Measurements from ENCODE around the gene RFFL. TPM values are rescaled to one million over a fixed set of nuclear protein-coding genes. Genes with fewer than 3 reads are reported as not detected.
A peak's percentile ranks its signal among the peaks of the same experiment; 100 is the strongest.

Gene RFFL
- total RNA-seq, 4 donors from 2014 or later: 11.5 to 38.5 (median 14.6) TPM

DNA sequence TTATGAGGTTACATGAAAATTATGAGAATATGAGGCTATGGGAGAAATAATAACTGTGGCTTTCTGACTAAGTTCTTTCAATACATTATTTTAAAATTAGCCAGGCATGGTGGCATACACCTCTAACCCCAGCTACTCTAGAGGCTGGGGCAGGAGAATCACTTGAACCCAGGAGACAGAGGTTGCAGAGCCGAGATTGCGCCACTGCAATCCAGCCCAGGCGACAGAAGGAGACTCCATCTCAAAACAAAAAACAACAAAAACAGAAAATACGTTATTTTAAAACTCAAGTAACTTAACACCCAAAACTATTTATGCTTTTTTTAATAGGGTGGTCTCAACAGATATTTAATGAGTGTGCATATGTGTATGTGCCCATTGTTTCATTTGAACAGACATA lies 2.4 kb upstream of the RFFL start:
- H3K9me3 ChIP-seq: no peaks in the 10 kb centered on the region
- intact Hi-C loops (cut with DNase I; ENCODE audit: low total_unique reads): no loop called here
- H3K4me3 ChIP-seq: no peak overlapping the region
- no peak for DNase-seq
- H3K27ac ChIP-seq: no peak overlapping the region
- H3K27me3 ChIP-seq: no peaks in the 10 kb centered on the region
- no peaks in the 10 kb centered on the region for H3K4me1 ChIP-seq
- TF ChIP-seq CTCF (IDR thresholded peaks at IDR 0.05) (no peak), POLR2A (IDR thresholded peaks at IDR 0.05) (no peak)
- no peaks in the 10 kb centered on the region for H3K36me3 ChIP-seq

GRCh38 chr17:35064516-35065215 lies 1.2 kb upstream of the RFFL start:
- no peaks in the 10 kb centered on the region for H3K36me3 ChIP-seq
- intact Hi-C loops (cut with DNase I; ENCODE audit: low total_unique reads): no loop called here
- TF ChIP-seq POLR2A (IDR thresholded peaks at IDR 0.05) (no peak), CTCF (IDR thresholded peaks at IDR 0.05) (no peak)
- H3K4me3 ChIP-seq: no peak overlapping the region
- no peaks in the 10 kb centered on the region for H3K27me3 ChIP-seq
- no peaks in the 10 kb centered on the region for H3K4me1 ChIP-seq
- DNase-seq: no peak
- H3K9me3 ChIP-seq: no peaks in the 10 kb centered on the region
- peak overlapping the region; percentile 79 to 80 for H3K27ac ChIP-seq

- intact Hi-C loops (cut with DNase I; ENCODE audit: low total_unique reads): no loop called here
- peak overlapping the region in 1 of 2 donors; percentile 79 for H3K27ac ChIP-seq
These were observed 1.2 kb downstream of the RFFL start for GRCh38 chr17:35062308-35062707.

DNA sequence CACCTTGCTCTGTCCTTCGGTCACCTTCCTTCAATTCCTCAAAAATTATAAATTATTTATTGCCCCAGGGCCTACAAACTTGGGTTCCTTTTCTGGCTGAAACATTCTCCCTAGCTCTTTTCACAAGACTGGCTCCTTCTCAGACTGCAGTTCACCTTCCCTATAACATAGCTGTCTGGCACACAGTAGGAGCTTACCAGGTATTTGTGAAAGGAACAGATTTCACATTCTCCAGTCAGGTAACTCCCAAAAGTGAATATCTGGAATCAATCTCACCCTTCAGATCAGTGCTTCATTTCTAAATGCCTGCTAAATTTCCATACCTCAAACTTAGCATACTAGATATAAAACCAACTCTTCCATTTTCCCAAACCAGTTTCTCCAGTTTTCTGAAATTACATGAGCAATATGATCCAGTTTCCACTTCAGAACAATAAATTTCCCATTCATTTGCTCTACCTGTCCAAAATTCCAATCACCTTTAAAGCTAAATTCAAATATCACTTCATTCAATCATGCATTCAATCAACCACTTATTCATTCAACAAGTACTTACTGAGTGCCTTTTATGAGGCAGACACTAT lies 6.1 kb downstream of the RFFL start:
- no peak for TF ChIP-seq POLR2A (IDR thresholded peaks at IDR 0.05)
- no peak for TF ChIP-seq CTCF (IDR thresholded peaks at IDR 0.05)
- Histone ChIP-seq H3K27ac (no peak overlapping the region), H3K9me3 (no peaks in the 10 kb centered on the region), H3K36me3 (no peaks in the 10 kb centered on the region), H3K27me3 (no peaks in the 10 kb centered on the region), H3K4me1 (no peaks in the 10 kb centered on the region), H3K4me3 (no peak overlapping the region)
- intact Hi-C loops (cut with DNase I; ENCODE audit: low total_unique reads): no loop called here
- DNase-seq: no peak

More at GRCh38 chr17:35062308-35062707, 1.2 kb downstream of the RFFL start:
- H3K9me3 ChIP-seq: no peaks in the 10 kb centered on the region
- no peaks in the 10 kb centered on the region for H3K4me1 ChIP-seq
- no peak for DNase-seq
- H3K36me3 ChIP-seq: no peaks in the 10 kb centered on the region
- no peak overlapping the region for H3K4me3 ChIP-seq
- no peaks in the 10 kb centered on the region for H3K27me3 ChIP-seq
- TF ChIP-seq POLR2A (IDR thresholded peaks at IDR 0.05) (no peak), CTCF (IDR thresholded peaks at IDR 0.05) (no peak)

GRCh38 chr17:35056013-35056412 lies 7.5 kb downstream of the RFFL start:
- H3K27ac ChIP-seq: no peak overlapping the region
- intact Hi-C loops (cut with DNase I; ENCODE audit: low total_unique reads): no loop called here
- no peaks in the 10 kb centered on the region for H3K9me3 ChIP-seq
- no peak overlapping the region for H3K4me3 ChIP-seq
- H3K36me3 ChIP-seq: no peaks in the 10 kb centered on the region
- no peak for TF ChIP-seq CTCF (IDR thresholded peaks at IDR 0.05)
- no peak for TF ChIP-seq POLR2A (IDR thresholded peaks at IDR 0.05)
- DNase-seq: no peak
- H3K4me1 ChIP-seq: no peaks in the 10 kb centered on the region
- H3K27me3 ChIP-seq: no peaks in the 10 kb centered on the region

Measured in uterus (tissue), 4 donors.